ENCODE results near the gene HECTD4.

The HECTD4 gene

DNA sequence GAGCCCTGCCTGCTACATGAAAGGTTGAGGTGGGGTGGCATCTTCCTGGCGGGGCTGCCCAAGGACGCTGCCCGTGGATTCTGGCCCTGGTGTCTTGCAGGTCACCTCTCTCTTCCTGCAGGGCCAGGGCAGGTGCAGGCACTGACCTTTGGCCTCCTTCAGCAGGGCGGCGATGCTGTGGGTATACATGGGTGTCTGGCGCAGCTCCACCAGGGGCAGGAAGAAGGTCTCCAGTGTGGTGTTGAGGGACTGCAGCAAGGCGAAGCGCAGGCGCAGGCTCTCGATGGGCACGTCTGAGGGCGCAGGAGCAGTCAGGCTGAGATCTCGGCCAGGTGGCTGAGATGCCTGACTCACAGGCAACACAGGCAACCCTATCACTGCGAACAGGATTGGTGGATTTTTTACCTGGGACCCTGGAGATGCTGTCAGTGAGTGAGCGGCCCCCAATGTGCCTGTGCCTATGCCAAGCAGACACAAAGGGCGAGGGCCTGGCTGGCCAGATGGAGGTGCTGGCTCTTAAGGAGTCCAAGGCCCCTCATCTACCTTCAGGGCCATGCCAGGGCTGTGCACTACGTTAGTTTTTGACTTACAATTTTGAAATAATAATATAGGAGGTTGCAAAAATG, 211.1 kb downstream of the HECTD4 start:
- no peak overlapping the region for H3K4me3 ChIP-seq (ENCODE audit: control insufficient read depth in 1 of 7, extremely low read depth in 1 of 7, insufficient read depth in 4 of 7, low read depth in 2 of 7, low read length in 6 of 7)
- H3K9me3 ChIP-seq (ENCODE audit: control extremely low read depth in 1 of 5, control insufficient read depth in 4 of 5, insufficient read depth in 2 of 5, low read depth in 1 of 5, low read length in 4 of 5) = no peaks in the 10 kb centered on the region
- no peak overlapping the region for H3K27ac ChIP-seq (ENCODE audit: insufficient read depth in 1 of 2, low read depth in 1 of 2, low read length in 2 of 2, poor library complexity in 1 of 2, severe bottlenecking in 2 of 2)
- H3K27me3 ChIP-seq (replicated peaks in 2 of 5; ENCODE audit: control insufficient read depth in 4 of 5, insufficient read depth in 5 of 5, low read length in 4 of 5) = no peaks in the 10 kb centered on the region
- ChIA-PET CTCF (no interaction called here), POLR2A (no interaction called here)
- 95% methylated on average over 16 of the region's 17 CpGs for WGBS (ENCODE audit: insufficient coverage)
- DNase-seq = no peak
- H3K36me3 ChIP-seq (ENCODE audit: control insufficient read depth in 4 of 4, insufficient read depth in 4 of 4, low read length in 3 of 4) = peaks cover 15 to 72% (median 50%) of the 10 kb centered on the region in 4 experiments
- H3K4me1 ChIP-seq (ENCODE audit: control extremely low read depth in 1 of 4, control insufficient read depth in 4 of 4, insufficient read depth in 4 of 4, low read length in 3 of 4) = no peaks in the 10 kb centered on the region

DNA sequence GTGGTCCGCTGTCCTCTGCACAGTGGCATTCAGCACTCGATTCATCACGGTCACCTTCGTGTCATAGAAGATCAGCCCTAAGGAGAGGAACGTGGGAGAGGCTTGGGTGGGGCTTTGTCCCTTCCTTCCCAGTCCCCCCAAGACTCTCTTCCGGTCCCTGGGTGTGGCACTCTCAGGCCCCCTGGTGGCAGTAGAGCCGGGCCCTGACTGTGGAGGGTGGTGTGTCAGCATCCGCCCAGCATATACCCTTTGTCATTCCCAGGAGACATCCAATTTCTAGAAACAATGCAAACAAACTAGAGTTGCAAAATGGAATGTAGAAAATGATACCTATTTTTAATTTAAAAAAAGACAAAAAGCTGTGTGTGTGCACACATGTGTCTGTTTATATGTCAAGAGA, 211.9 kb downstream of the HECTD4 start:
- peak in 2 of 3 donors; percentile 7 to 18 for DNase-seq
- WGBS (ENCODE audit: insufficient coverage) = 79% methylated on average over 5 of the region's 8 CpGs
- Histone ChIP-seq H3K4me3 (ENCODE audit: control insufficient read depth in 1 of 7, extremely low read depth in 1 of 7, insufficient read depth in 4 of 7, low read depth in 2 of 7, low read length in 6 of 7) (no peak overlapping the region), H3K27me3 (replicated peaks in 2 of 5; ENCODE audit: control insufficient read depth in 4 of 5, insufficient read depth in 5 of 5, low read length in 4 of 5) (no peaks in the 10 kb centered on the region), H3K36me3 (ENCODE audit: control insufficient read depth in 4 of 4, insufficient read depth in 4 of 4, low read length in 3 of 4) (peaks cover 10 to 68% (median 44%) of the 10 kb centered on the region in 4 experiments), H3K27ac (ENCODE audit: insufficient read depth in 1 of 2, low read depth in 1 of 2, low read length in 2 of 2, poor library complexity in 1 of 2, severe bottlenecking in 2 of 2) (no peak overlapping the region), H3K9me3 (ENCODE audit: control extremely low read depth in 1 of 5, control insufficient read depth in 4 of 5, insufficient read depth in 2 of 5, low read depth in 1 of 5, low read length in 4 of 5) (no peaks in the 10 kb centered on the region), H3K4me1 (ENCODE audit: control extremely low read depth in 1 of 4, control insufficient read depth in 4 of 4, insufficient read depth in 4 of 4, low read length in 3 of 4) (no peaks in the 10 kb centered on the region)
- ChIA-PET CTCF (interaction anchor here (1.0 to 1.4 kb wide), 2 partner anchors 15 to 16 kb away, joined by 3 read pairs; no protein-coding TSS in a partner anchor), POLR2A (no interaction called here)

DNA sequence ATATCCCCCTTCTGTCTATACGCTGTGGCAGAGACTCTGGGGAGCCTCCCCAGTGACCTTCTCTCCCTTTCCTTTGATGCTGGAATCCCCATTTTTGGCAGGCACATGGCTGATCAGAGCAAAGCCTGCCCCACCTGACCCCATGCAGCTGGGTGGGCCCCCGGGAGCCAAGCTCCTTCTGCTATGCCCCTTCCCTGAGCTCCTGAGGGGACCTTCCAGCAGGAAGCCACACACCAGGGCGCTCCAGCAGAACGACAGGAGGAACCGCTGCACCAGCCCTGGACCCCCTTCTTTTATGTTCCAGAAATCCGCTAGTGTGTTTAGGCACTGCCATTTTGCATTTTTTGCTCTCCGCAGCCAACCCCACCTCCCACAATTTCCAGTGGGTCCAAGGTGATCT, 212.3 kb downstream of the HECTD4 start:
- peaks cover 7 to 64% (median 40%) of the 10 kb centered on the region in 4 experiments for H3K36me3 ChIP-seq (ENCODE audit: control insufficient read depth in 4 of 4, insufficient read depth in 4 of 4, low read length in 3 of 4)

DNA sequence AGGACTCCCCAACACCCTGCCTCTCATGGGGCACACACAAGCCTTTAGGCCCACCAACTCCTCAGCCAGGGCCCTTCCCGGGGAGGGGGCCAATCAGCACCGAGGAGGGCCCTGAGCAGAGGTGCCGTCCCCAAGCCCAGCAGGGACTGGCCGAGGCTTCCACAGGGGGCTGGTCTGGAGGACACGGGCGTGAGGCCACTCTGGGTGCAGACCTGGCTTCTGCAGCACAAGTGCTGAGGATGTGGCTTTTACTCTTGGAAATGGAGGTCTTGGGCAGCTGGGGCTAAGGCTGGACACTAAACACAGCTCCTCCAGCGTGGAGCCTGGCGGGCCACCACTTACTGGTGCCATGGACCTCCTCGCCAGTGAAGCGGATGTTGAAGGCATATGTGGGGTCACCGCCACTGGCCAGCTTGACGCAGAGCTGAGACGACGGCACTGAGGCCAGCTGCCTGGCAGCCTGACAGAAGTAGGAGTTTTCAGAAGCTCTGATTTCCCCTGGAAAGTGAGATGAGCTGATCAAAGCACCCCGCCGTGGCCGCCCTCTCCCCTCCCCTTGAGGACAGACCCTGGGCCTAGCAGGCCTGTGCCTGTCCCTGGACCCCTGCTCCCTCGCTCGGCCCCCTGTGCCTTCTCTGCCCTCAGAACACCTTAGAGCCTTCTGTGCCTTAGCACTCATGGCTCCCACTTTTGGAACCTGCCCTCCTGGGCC, 212.9 kb downstream of the HECTD4 start:
- WGBS (ENCODE audit: insufficient coverage) = 97% methylated on average over 17 of the region's 19 CpGs
- DNase-seq = no peak
- peaks cover 3 to 60% (median 36%) of the 10 kb centered on the region in 4 experiments for H3K36me3 ChIP-seq (ENCODE audit: control insufficient read depth in 4 of 4, insufficient read depth in 4 of 4, low read length in 3 of 4)
- no peaks in the 10 kb centered on the region for H3K4me1 ChIP-seq (ENCODE audit: control extremely low read depth in 1 of 4, control insufficient read depth in 4 of 4, insufficient read depth in 4 of 4, low read length in 3 of 4)
- no peaks in the 10 kb centered on the region for H3K27me3 ChIP-seq (replicated peaks in 2 of 5; ENCODE audit: control insufficient read depth in 4 of 5, insufficient read depth in 5 of 5, low read length in 4 of 5)
- no peak overlapping the region for H3K27ac ChIP-seq (ENCODE audit: insufficient read depth in 1 of 2, low read depth in 1 of 2, low read length in 2 of 2, poor library complexity in 1 of 2, severe bottlenecking in 2 of 2)
- H3K9me3 ChIP-seq (ENCODE audit: control extremely low read depth in 1 of 5, control insufficient read depth in 4 of 5, insufficient read depth in 2 of 5, low read depth in 1 of 5, low read length in 4 of 5) = no peaks in the 10 kb centered on the region
- H3K4me3 ChIP-seq (ENCODE audit: control insufficient read depth in 1 of 7, extremely low read depth in 1 of 7, insufficient read depth in 4 of 7, low read depth in 2 of 7, low read length in 6 of 7) = no peak overlapping the region
- ChIA-PET POLR2A (interaction anchor here (0.7 kb wide), 1 partner anchor 233 kb away, joined by 3 read pairs; no protein-coding TSS in a partner anchor), CTCF (interaction anchor here (1.0 to 1.4 kb wide), 2 partner anchors 16 to 17 kb away, joined by 3 read pairs; no protein-coding TSS in a partner anchor)

More for the DNA sequence above, 212.3 kb downstream of the HECTD4 start:
- Histone ChIP-seq H3K9me3 (ENCODE audit: control extremely low read depth in 1 of 5, control insufficient read depth in 4 of 5, insufficient read depth in 2 of 5, low read depth in 1 of 5, low read length in 4 of 5) (no peaks in the 10 kb centered on the region), H3K4me1 (ENCODE audit: control extremely low read depth in 1 of 4, control insufficient read depth in 4 of 4, insufficient read depth in 4 of 4, low read length in 3 of 4) (no peaks in the 10 kb centered on the region), H3K4me3 (ENCODE audit: control insufficient read depth in 1 of 7, extremely low read depth in 1 of 7, insufficient read depth in 4 of 7, low read depth in 2 of 7, low read length in 6 of 7) (no peak overlapping the region), H3K27ac (ENCODE audit: insufficient read depth in 1 of 2, low read depth in 1 of 2, low read length in 2 of 2, poor library complexity in 1 of 2, severe bottlenecking in 2 of 2) (no peak overlapping the region), H3K27me3 (replicated peaks in 2 of 5; ENCODE audit: control insufficient read depth in 4 of 5, insufficient read depth in 5 of 5, low read length in 4 of 5) (no peaks in the 10 kb centered on the region)
- ChIA-PET POLR2A (no interaction called here), CTCF (interaction anchor here (1.0 to 1.4 kb wide), 2 partner anchors 15 to 17 kb away, joined by 3 read pairs; no protein-coding TSS in a partner anchor)
- no peak for DNase-seq
- WGBS (ENCODE audit: insufficient coverage) = 96% methylated on average over 5 of the region's 7 CpGs

DNA sequence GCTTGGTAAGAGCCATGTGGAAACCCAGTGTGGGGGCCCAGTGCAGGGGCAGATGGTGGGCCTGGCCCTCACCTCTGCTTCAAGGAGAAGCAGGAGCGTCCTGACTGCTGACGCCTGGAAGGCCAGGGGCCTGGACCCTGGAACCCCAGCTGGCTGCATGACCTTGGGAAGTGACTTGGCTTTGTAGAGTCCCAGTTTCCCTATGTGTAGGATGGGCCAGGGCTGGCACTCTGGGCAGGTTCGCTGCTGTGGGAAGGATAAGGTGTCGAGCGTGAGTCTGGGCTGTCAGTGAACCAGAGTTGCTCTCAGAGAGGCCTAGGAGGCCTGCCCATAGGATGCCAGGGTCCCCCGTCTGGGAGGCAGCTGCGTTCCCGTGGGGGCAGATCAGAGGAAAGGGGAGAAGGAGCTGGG, 213.7 kb downstream of the HECTD4 start:
- POLR2A ChIA-PET = interaction anchor here (0.7 kb wide), 1 partner anchor 234 kb away, joined by 3 read pairs; no protein-coding TSS in a partner anchor
- 100% methylated on average over 5 of the region's 8 CpGs for WGBS (ENCODE audit: insufficient coverage)
- H3K27ac ChIP-seq (ENCODE audit: insufficient read depth in 1 of 2, low read depth in 1 of 2, low read length in 2 of 2, poor library complexity in 1 of 2, severe bottlenecking in 2 of 2) = no peak overlapping the region
- H3K4me1 ChIP-seq (ENCODE audit: control extremely low read depth in 1 of 4, control insufficient read depth in 4 of 4, insufficient read depth in 4 of 4, low read length in 3 of 4) = no peaks in the 10 kb centered on the region
- H3K27me3 ChIP-seq (replicated peaks in 2 of 5; ENCODE audit: control insufficient read depth in 4 of 5, insufficient read depth in 5 of 5, low read length in 4 of 5) = no peaks in the 10 kb centered on the region
- CTCF ChIA-PET = interaction anchor here (0.6 to 1.0 kb wide), 2 partner anchors 62 to 511 kb away, joined by 3 read pairs; no protein-coding TSS in a partner anchor
- H3K9me3 ChIP-seq (ENCODE audit: control extremely low read depth in 1 of 5, control insufficient read depth in 4 of 5, insufficient read depth in 2 of 5, low read depth in 1 of 5, low read length in 4 of 5) = no peaks in the 10 kb centered on the region
- no peak for DNase-seq
- peaks cover 3 to 63% (median 36%) of the 10 kb centered on the region in 4 experiments for H3K36me3 ChIP-seq (ENCODE audit: control insufficient read depth in 4 of 4, insufficient read depth in 4 of 4, low read length in 3 of 4)
- no peak overlapping the region for H3K4me3 ChIP-seq (ENCODE audit: control insufficient read depth in 1 of 7, extremely low read depth in 1 of 7, insufficient read depth in 4 of 7, low read depth in 2 of 7, low read length in 6 of 7)

DNA sequence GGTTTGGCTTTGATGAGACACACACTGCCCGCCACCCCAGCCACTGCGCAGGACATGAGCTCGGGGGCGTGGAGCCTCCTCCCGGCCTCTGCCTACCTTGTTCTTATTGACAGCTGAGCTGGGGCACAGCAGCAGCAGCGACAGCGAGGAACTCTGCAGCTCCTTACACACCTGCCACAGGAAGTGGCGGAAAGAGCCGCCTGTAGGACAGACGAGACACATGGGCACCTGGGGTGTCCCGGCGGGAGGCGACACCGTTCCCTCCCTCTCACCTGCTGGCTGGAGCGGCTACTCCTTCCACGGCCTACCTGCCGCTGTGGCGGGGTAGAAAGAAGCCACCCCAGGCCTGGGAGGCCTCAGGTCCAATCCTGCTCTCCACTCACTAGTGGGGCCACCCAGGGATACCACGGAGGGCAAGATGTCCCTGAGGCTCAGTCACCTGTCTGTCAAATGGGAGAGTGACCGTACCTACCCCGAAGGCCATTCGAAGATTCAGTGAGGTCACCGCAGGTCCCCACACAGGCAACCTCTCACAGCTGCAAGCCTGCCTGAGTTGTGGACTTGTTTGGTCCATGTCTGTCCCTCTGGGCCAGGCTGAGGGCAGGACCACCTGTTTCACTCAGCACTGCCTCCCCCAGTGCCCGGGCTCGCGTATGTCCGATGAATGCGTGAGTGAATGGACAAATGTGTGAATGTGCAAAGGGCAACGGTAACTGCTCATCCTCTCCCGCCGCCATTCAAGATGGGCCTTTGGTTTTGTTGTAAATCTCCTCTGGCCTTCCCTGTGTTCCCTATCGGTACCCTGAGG, 214.3 kb downstream of the HECTD4 start:
- no peaks in the 10 kb centered on the region for H3K9me3 ChIP-seq (ENCODE audit: control extremely low read depth in 1 of 5, control insufficient read depth in 4 of 5, insufficient read depth in 2 of 5, low read depth in 1 of 5, low read length in 4 of 5)
- ChIA-PET CTCF (interaction anchor here (0.6 to 1.0 kb wide), 2 partner anchors 63 to 510 kb away, joined by 3 read pairs; no protein-coding TSS in a partner anchor), POLR2A (no interaction called here)
- 97% methylated on average over 27 of the region's 32 CpGs for WGBS (ENCODE audit: insufficient coverage)
- no peaks in the 10 kb centered on the region for H3K4me1 ChIP-seq (ENCODE audit: control extremely low read depth in 1 of 4, control insufficient read depth in 4 of 4, insufficient read depth in 4 of 4, low read length in 3 of 4)
- H3K4me3 ChIP-seq (ENCODE audit: control insufficient read depth in 1 of 7, extremely low read depth in 1 of 7, insufficient read depth in 4 of 7, low read depth in 2 of 7, low read length in 6 of 7) = no peak overlapping the region
- H3K36me3 ChIP-seq (ENCODE audit: control insufficient read depth in 4 of 4, insufficient read depth in 4 of 4, low read length in 3 of 4) = peaks cover 3 to 68% (median 37%) of the 10 kb centered on the region in 4 experiments
- H3K27me3 ChIP-seq (replicated peaks in 2 of 5; ENCODE audit: control insufficient read depth in 4 of 5, insufficient read depth in 5 of 5, low read length in 4 of 5) = no peaks in the 10 kb centered on the region
- no peak for DNase-seq
- no peak overlapping the region for H3K27ac ChIP-seq (ENCODE audit: insufficient read depth in 1 of 2, low read depth in 1 of 2, low read length in 2 of 2, poor library complexity in 1 of 2, severe bottlenecking in 2 of 2)

Measured in common myeloid progenitor, CD34-positive (primary cell).